SKM-1 treated with dmso at 0.1 percent for 144 hours (cell line): ENCODE results near the gene DENND1A.

Experiments used
- DNase-seq: peaks from one replicate; lab custom pipeline; 2025; ENCODE audit not compliant: unreplicated experiment; lab: John Stamatoyannopoulos, UW

DENND1A gene

DNA sequence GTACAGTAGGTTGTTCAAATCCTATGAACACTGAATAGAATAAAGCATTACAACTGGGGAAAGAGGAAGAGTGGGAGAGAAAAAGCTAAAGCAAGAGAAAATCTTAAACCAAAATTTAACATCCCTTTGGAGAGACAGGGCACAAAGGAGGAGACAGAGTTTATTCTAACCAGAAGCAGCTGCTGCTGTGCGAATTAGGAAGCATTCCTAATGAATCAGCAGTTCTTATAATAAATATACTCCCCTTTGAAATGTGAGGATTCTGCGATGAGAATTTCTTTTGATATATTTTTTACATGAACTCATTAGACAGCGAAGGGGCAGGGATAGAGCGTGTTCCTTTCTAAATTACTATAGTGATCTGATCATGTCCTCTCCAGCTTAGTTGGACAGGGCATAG, 233.4 kb downstream of the DENND1A start:
- DNase-seq = no peak

DNA sequence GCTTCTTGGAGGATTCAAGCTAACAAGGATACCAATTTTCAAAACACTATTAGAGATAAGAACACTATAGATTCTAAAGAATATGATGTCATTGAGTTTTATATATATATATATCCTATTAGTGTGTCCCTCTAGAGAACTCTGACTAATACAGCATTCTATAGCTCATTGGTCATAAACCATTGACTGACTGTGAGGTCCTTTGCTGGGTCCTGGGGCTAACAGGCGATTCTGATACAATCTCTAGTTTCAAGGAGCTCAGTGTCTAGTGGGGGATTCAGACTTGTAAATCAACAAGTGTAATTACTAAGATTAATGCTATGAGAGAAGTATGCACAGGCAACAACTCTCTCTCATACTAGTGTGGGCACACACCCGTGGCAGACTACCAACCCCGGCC, 234.5 kb downstream of the DENND1A start:
- no peak for DNase-seq

GRCh38 chr9:123691765-123692303, 238.1 kb downstream of the DENND1A start:
- no peak for DNase-seq

DNA sequence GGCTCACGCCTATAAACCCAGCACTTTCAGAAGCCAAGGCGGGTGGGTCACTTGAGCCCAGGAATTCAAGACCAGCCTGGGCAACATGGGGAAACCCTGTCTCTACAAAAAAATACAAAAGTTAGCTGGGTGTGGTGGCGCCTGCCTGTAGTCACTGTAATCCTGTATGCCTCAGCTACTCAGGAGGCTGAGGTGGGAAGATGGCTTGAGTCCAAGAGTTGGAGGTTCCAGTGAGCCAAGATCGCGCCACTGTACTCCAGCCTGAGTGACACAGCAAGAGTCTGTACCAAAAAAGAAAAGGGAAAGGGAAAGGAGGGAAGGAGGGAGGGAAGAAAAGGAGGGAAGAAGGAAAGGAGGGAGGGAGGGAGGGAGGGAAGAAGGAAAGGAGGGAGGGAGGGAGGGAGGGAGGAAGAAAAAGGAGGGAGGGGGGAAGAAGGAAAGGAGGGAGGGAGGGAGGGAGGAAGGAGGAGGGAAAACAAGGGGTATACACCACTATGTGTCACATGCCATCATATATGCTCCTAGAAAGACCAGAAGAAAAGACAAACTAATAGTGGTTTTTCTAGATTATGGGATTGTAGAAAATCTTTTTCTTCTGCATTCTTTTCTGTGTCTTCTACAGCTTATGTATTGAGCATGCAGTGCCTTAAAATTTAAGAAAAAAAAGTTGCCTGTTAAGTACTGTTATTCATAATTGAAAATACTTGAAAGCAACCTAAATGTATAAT, 240.1 kb downstream of the DENND1A start:
- no peak for DNase-seq

- DNase-seq = no peak
Measured at GRCh38 chr9:123687246-123687751, 242.6 kb downstream of the DENND1A start.

DNA sequence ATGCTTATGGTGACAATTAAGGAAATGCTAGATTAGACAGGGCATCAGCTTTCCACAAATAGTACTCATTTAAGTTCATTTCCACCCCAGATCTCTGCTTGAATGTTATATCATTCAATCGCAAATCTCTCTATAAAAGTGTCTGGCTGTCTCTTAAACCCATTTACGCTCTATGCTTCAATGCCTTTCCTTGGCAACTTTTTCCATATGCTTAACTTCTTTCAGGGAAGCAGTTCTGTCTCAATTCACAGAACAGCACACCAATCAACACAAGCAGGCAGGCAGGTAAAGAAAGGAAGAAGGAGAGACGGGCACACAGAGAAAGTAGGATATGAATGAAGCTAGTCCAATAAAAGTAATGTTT, 243.1 kb downstream of the DENND1A start:
- DNase-seq = no peak

GRCh38 chr9:123686131-123686828, 243.6 kb downstream of the DENND1A start:
- DNase-seq = no peak

DNA sequence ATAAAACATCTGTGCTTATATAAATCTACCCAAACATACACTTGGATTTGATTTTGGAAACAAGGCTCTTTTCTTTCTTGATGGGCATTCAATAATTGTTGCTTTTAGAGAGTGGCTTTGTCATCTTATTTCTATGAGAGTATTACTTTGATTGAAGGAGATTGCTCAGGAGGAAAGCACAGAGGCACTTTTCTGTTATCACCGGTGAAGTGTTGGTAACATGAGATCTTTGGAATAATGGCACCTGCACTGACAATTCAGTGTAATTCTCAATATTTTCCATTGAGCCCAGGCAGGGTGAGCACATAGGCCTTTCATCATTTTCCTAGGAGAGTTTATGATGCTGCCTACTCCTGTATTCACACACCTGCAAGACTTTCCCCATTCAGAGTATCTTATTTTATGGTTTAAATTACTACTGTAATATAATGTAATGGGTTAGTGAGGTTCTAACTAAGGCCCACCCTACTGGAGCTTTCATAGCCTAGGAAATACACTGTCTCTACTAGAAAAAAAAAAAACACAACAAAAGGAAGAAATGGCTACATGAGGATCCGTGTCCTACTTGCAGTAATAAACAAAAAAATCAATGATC, 244.3 kb downstream of the DENND1A start:
- no peak for DNase-seq

GRCh38 chr9:123684393-123685149, 245.4 kb downstream of the DENND1A start:
- no peak for DNase-seq

- no peak for DNase-seq
Measured at GRCh38 chr9:123682746-123683145, 247.2 kb downstream of the DENND1A start.

- DNase-seq = no peak
Measured at GRCh38 chr9:123680352-123680751, 249.6 kb downstream of the DENND1A start.

- DNase-seq = no peak
Measured at GRCh38 chr9:123679330-123679987, 250.5 kb downstream of the DENND1A start.

DNA sequence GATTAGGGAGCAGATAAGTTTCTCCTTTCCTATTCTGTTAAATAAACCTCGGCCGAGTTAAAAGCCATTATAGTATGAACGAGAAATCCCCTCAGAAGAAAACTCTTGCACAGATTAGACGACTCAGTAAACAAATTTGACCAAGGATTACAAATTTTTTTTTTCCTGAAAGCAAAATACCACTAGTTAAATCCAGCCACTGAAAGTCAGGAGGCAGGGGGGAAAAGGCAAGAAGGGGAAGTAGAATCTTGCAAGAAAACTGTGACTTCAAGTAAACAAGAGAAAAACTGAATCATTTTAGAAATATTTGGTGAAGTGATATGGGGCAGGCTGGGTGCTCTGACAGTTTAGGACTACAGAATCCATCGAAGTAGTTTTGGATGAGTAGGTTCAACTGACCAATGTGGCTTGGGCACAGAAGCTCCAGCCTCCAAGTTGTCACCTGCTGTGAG, 251.0 kb downstream of the DENND1A start:
- DNase-seq = no peak

GRCh38 chr9:123678038-123678877, 251.7 kb downstream of the DENND1A start:
- no peak for DNase-seq

DNA sequence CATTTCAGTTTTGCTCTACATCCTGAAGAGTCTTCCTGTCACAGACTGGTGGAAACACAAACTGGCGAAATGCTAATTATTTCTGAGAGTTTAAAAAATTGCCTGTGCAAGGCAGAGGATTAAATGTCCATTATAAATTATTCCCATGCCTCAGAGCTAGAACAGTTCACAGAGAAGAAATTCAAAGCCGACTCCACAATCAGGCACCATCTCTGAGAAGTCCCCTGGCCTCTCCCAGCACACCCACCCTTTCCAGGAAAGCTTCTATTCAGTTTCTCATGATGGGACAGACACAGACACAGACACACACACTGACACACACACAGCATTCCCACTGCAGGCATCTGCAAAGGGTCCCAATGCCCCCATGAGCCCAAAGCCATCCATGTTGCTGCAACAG, 253.1 kb downstream of the DENND1A start:
- no peak for DNase-seq

GRCh38 chr9:123669346-123669745, 260.6 kb downstream of the DENND1A start:
- no peak for DNase-seq

- no peak for DNase-seq
Measured at GRCh38 chr9:123663529-123663928, 266.4 kb downstream of the DENND1A start.

GRCh38 chr9:123662057-123662776, 267.7 kb downstream of the DENND1A start:
- no peak for DNase-seq
